Superior temporal gyrus (tissue), 1 donor: Measurements from ENCODE around the gene ERVFRD-1.
A peak's percentile ranks its signal among the peaks of the same experiment; 100 is the strongest.

Experiments
- DNase-seq: peaks from one replicate; pipeline ENCODE4 v3.0.0-alpha.2; 2016; ENCODE audit errors: extremely low spot score

ERVFRD-1 gene

GRCh38 chr6:11110921-11111768 is at the start of gene ERVFRD-1:
Gene ERVFRD-1 (minus strand): TSS chr6:11111725. CDS start chr6:11105310, 6,415 bp downstream.
- no peak for DNase-seq

- no peak for DNase-seq
These were observed 48.7 kb upstream of the ERVFRD-1 start for GRCh38 chr6:11160199-11160598.

- DNase-seq = no peak
These were observed 44.1 kb upstream of the ERVFRD-1 start for GRCh38 chr6:11155589-11155988.

GRCh38 chr6:11153447-11153846 is 41.9 kb upstream of the ERVFRD-1 start:
- no peak for DNase-seq

- no peak for DNase-seq
These were observed 41.1 kb upstream of the ERVFRD-1 start for GRCh38 chr6:11152581-11152980.

- DNase-seq = no peak
These were observed 40.0 kb upstream of the ERVFRD-1 start for GRCh38 chr6:11151488-11151887.

GRCh38 chr6:11149551-11149950 is 38.0 kb upstream of the ERVFRD-1 start:
- no peak for DNase-seq

GRCh38 chr6:11146117-11146826 is 34.7 kb upstream of the ERVFRD-1 start:
- no peak for DNase-seq

- peak; percentile 93 for DNase-seq
These were observed 32.9 kb upstream of the ERVFRD-1 start for GRCh38 chr6:11144393-11144851.

- no peak for DNase-seq
These were observed 32.2 kb upstream of the ERVFRD-1 start for GRCh38 chr6:11143394-11144371.

- DNase-seq = no peak
These were observed 30.9 kb upstream of the ERVFRD-1 start for GRCh38 chr6:11142296-11143027.

GRCh38 chr6:11141295-11141694 is 29.8 kb upstream of the ERVFRD-1 start:
- DNase-seq = no peak

GRCh38 chr6:11140056-11140455 is 28.5 kb upstream of the ERVFRD-1 start:
- DNase-seq = no peak

GRCh38 chr6:11139051-11139960 is 27.8 kb upstream of the ERVFRD-1 start:
- no peak for DNase-seq

- DNase-seq = no peak
These were observed 25.3 kb upstream of the ERVFRD-1 start for GRCh38 chr6:11136809-11137208.

- DNase-seq = no peak
These were observed 21.8 kb upstream of the ERVFRD-1 start for GRCh38 chr6:11133281-11133680.

- DNase-seq = no peak
These were observed 20.8 kb upstream of the ERVFRD-1 start for GRCh38 chr6:11132194-11132888.

- DNase-seq = no peak
These were observed 19.1 kb upstream of the ERVFRD-1 start for GRCh38 chr6:11130605-11131004.

GRCh38 chr6:11129908-11130565 is 18.5 kb upstream of the ERVFRD-1 start:
- no peak for DNase-seq
